NCI-H69 (cell line): ENCODE measurements around the gene ELOVL6.
A peak's percentile ranks its signal among the peaks of the same experiment; 100 is the strongest.

Source experiments
- DNase-seq: peaks from one replicate; lab custom pipeline; 2025; lab: John Stamatoyannopoulos, UW

The ELOVL6 gene

GRCh38 chr4:110025056-110025455, 173.4 kb downstream of the ELOVL6 start:
- peak; percentile 34 for DNase-seq

GRCh38 chr4:110022457-110022856, 176.0 kb downstream of the ELOVL6 start:
- no peak for DNase-seq

GRCh38 chr4:110020646-110021443, 177.6 kb downstream of the ELOVL6 start:
- DNase-seq: no peak

- no peak for DNase-seq
These were observed 178.3 kb downstream of the ELOVL6 start for GRCh38 chr4:110020139-110020538.

GRCh38 chr4:110019153-110019552, 179.3 kb downstream of the ELOVL6 start:
- DNase-seq: no peak

- DNase-seq: no peak
These were observed 184.2 kb downstream of the ELOVL6 start for GRCh38 chr4:110014233-110014632.

- DNase-seq: no peak
These were observed 185.5 kb downstream of the ELOVL6 start for GRCh38 chr4:110012917-110013316.

GRCh38 chr4:110010797-110011196, 187.6 kb downstream of the ELOVL6 start:
- DNase-seq: no peak

GRCh38 chr4:110009550-110009949, 188.9 kb downstream of the ELOVL6 start:
- DNase-seq: peak; percentile 94

- no peak for DNase-seq
These were observed 189.9 kb downstream of the ELOVL6 start for GRCh38 chr4:110008540-110008939.

GRCh38 chr4:110007217-110007616, 191.2 kb downstream of the ELOVL6 start:
- DNase-seq: no peak

- peak; percentile 65 for DNase-seq
These were observed 192.9 kb downstream of the ELOVL6 start for GRCh38 chr4:110005461-110006056.

GRCh38 chr4:110004556-110004955, 193.9 kb downstream of the ELOVL6 start:
- DNase-seq: no peak

GRCh38 chr4:110003401-110004187, 194.8 kb downstream of the ELOVL6 start:
- DNase-seq: no peak

GRCh38 chr4:110002326-110002725, 196.1 kb downstream of the ELOVL6 start:
- DNase-seq: no peak

- DNase-seq: no peak
These were observed 198.9 kb downstream of the ELOVL6 start for GRCh38 chr4:109999585-109999912.

- peak; percentile 58 for DNase-seq
These were observed 199.4 kb downstream of the ELOVL6 start for GRCh38 chr4:109998867-109999584.

- DNase-seq: no peak
These were observed 201.9 kb downstream of the ELOVL6 start for GRCh38 chr4:109996526-109996925.
